Immature natural killer cell (primary cell): ENCODE measurements around the gene TBC1D5. TPM values are rescaled to one million over a fixed set of nuclear protein-coding genes. Genes with fewer than 3 reads are reported as not detected.
A peak's percentile ranks its signal among the peaks of the same experiment; 100 is the strongest.

Experiments
- DNase-seq, 3 donors: peaks; one replicate each; pipeline ENCODE4 v3.0.0; 2022; ENCODE audit warnings: mixed read lengths in 1 of 3
- H3K27ac Mint-ChIP-seq, 6 donors: one replicate each; pipeline ENCODE4 v1.8.0; 2020; ENCODE audit warnings: mixed read lengths in 6 of 6, mild to moderate bottlenecking in 5 of 6, inconsistent platforms in 4 of 6, moderate library complexity in 3 of 6
- H3K27me3 Mint-ChIP-seq, 3 donors: one replicate each; pipeline ENCODE4 v1.8.0; 2020 to 2021; ENCODE audit warnings: low read depth in 3 of 3, mild to moderate bottlenecking in 3 of 3, mixed read lengths in 3 of 3, moderate library complexity in 3 of 3, inconsistent platforms in 1 of 3
- H3K36me3 Mint-ChIP-seq, 3 donors: one replicate each; pipeline ENCODE4 v1.8.0; 2020; ENCODE audit warnings: mixed read lengths in 3 of 3, inconsistent platforms in 2 of 3, mild to moderate bottlenecking in 2 of 3
- H3K4me1 Mint-ChIP-seq, 2 donors: one replicate each; pipeline ENCODE4 v1.8.0; 2020; ENCODE audit warnings: inconsistent platforms in 2 of 2, mild to moderate bottlenecking in 2 of 2, mixed read lengths in 2 of 2, moderate library complexity in 1 of 2
- H3K4me3 Mint-ChIP-seq, 5 donors: one replicate each; pipeline ENCODE4 v1.8.0; 2020; ENCODE audit warnings: mild to moderate bottlenecking in 5 of 5, mixed read lengths in 5 of 5, inconsistent platforms in 3 of 5, moderate library complexity in 3 of 5
- H3K9me3 Mint-ChIP-seq, 6 donors: one replicate each; pipeline ENCODE4 v1.8.0; 2020; ENCODE audit warnings: mild to moderate bottlenecking in 6 of 6, mixed read lengths in 6 of 6, inconsistent platforms in 4 of 6, moderate library complexity in 3 of 6
- polyA plus RNA-seq, 3 donors: library from polyadenylated mRNA; unstranded; fragments of 300-500 nt; fragmentation: Illumina TruSeq; gene quantifications; one replicate each; pipeline ENCODE4 v1.2.3, GENCODE V29; 2021

The TBC1D5 gene
- polyA plus RNA-seq, 3 donors from 2014 or later, result 20.5 to 49.2 (median 25.8) TPM

DNA sequence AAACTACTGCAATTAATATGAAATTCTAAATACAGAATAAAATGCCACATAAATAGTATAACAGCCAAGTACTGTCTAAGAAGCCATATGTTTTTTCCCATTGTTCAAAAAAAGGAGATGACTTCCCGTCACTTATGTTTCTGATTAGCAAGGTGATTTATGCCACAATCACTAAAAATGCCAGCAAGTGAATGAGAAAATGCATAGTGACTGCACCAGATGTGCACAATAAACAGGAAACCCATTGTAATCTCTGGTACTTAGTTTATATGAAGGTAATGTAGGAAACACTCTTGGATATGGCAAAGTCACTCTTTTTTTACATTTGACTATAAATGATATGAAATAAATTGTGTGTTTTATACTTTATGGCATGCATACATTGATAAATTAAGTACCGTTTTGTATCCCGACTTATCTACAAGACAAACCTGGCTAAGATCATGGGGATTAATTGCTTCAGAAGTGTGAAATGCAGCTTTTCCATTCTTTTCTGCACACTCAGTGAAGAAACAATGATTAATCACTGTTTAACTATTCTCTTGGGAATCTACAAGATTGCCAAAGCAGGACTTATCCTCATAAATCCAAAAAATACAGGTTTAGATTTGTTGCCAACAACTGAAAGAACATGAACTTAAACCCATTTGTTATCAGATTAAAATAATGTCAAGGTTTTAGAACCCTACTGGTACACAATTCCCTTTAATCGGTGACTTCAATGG, 164.5 kb downstream of the TBC1D5 start:
- no peak overlapping the region for H3K27ac Mint-ChIP-seq
- H3K4me1 Mint-ChIP-seq, result peaks cover 3 to 5% of the 10 kb centered on the region in 2 donors
- no peak overlapping the region for H3K4me3 Mint-ChIP-seq
- H3K27me3 Mint-ChIP-seq, result no peaks in the 10 kb centered on the region
- no peaks in the 10 kb centered on the region for H3K9me3 Mint-ChIP-seq
- no peak for DNase-seq
- no peaks in the 10 kb centered on the region for H3K36me3 Mint-ChIP-seq

DNA sequence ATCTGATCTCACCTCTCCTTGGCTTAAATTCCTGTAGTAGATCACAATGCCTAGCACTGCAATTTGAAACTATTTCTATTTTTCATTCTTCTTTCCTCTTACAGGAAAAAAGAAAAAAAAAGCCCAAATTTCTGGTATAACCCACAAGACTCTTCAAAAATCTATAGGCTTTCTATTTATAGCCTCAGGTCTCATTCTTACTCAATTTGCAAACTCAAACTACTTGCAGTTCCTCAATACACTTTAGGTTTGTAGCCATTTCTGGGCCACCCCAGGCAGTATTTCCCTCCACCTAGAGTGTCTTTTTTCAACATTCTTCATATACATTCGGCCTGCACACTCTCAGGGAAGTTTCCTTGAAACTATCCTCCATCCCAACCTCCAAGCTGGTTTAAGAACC, 169.0 kb downstream of the TBC1D5 start:
- no peak overlapping the region for H3K27ac Mint-ChIP-seq
- no peak for DNase-seq
- H3K36me3 Mint-ChIP-seq, result no peaks in the 10 kb centered on the region
- no peaks in the 10 kb centered on the region for H3K9me3 Mint-ChIP-seq
- H3K4me1 Mint-ChIP-seq, result peaks cover 3 to 5% of the 10 kb centered on the region in 2 donors
- H3K4me3 Mint-ChIP-seq, result no peak overlapping the region
- no peaks in the 10 kb centered on the region for H3K27me3 Mint-ChIP-seq

DNA sequence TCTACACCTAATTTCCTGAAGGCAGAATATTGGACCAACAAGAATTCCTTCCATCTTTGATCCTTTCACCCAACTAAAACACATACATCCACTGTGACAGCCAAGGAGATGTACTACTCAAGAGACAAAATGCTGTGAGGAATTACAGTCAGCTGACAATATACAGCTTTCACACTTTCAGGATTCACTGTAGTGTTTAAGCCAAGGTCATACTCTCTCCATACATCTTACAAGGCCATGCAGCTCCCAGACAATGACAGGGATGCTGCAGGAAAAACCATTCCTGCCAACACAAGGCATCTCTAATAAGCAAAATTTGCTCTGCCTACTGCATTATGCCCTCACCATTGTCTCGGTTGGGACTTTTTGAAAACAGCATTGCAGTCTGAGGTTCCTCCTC, 170.7 kb downstream of the TBC1D5 start:
- H3K4me1 Mint-ChIP-seq, result peaks cover 1 to 3% of the 10 kb centered on the region in 2 donors

GRCh38 chr3:17562845-17563244, 179.6 kb downstream of the TBC1D5 start:
- no peak overlapping the region for H3K27ac Mint-ChIP-seq

More for the DNA sequence above, 170.7 kb downstream of the TBC1D5 start:
- Mint-ChIP-seq H3K4me3 (no peak overlapping the region), H3K27me3 (no peaks in the 10 kb centered on the region), H3K36me3 (no peaks in the 10 kb centered on the region), H3K9me3 (no peaks in the 10 kb centered on the region), H3K27ac (no peak overlapping the region)
- DNase-seq, result no peak

GRCh38 chr3:17558565-17558964, 183.9 kb downstream of the TBC1D5 start:
- Mint-ChIP-seq H3K4me3 (no peak overlapping the region), H3K27ac (no peak overlapping the region), H3K27me3 (peaks cover 0 to 4% (median 2%) of the 10 kb centered on the region in 3 donors), H3K4me1 (no peaks in the 10 kb centered on the region), H3K36me3 (peaks cover 4 to 13% (median 4%) of the 10 kb centered on the region in 3 donors), H3K9me3 (no peaks in the 10 kb centered on the region)
- no peak for DNase-seq

More at GRCh38 chr3:17562845-17563244, 179.6 kb downstream of the TBC1D5 start:
- peaks cover 2 to 11% of the 10 kb centered on the region in 2 donors for H3K4me1 Mint-ChIP-seq
- no peak for DNase-seq
- no peak overlapping the region for H3K4me3 Mint-ChIP-seq
- peaks cover 4 to 10% (median 4%) of the 10 kb centered on the region in 3 donors for H3K36me3 Mint-ChIP-seq
- H3K27me3 Mint-ChIP-seq, result peaks cover 0 to 2% (median 2%) of the 10 kb centered on the region in 3 donors
- H3K9me3 Mint-ChIP-seq, result no peaks in the 10 kb centered on the region

GRCh38 chr3:17557749-17558463, 184.5 kb downstream of the TBC1D5 start:
- Mint-ChIP-seq H3K4me1 (no peaks in the 10 kb centered on the region), H3K27me3 (peaks cover 0 to 4% (median 2%) of the 10 kb centered on the region in 3 donors), H3K9me3 (no peaks in the 10 kb centered on the region), H3K36me3 (peaks cover 4 to 9% (median 4%) of the 10 kb centered on the region in 3 donors), H3K4me3 (no peak overlapping the region), H3K27ac (no peak overlapping the region)
- DNase-seq, result no peak

DNA sequence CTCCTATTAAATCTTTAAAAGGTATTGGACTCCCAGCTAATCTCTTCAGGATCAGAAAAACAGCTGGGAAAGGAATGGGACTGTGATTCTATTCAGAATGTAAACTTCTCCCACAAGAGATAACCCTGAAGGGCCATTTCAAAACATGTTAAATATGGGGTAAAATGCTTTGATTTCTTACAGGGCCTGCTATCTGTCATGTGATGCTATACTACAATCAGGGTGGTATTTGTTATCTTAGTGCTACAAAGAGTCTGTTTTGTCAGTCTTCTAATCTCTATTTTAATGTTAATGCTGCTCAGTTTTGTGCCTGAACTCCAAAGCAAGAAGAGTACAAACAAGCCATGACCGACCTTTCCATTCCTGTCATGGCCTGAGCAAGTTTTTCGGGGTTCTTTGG, 186.9 kb downstream of the TBC1D5 start:
- Mint-ChIP-seq H3K9me3 (no peaks in the 10 kb centered on the region), H3K27ac (no peak overlapping the region), H3K4me1 (no peaks in the 10 kb centered on the region), H3K36me3 (peaks cover 0 to 4% (median 3%) of the 10 kb centered on the region in 3 donors), H3K27me3 (peaks cover 0 to 4% (median 2%) of the 10 kb centered on the region in 3 donors), H3K4me3 (no peak overlapping the region)
- DNase-seq, result no peak

GRCh38 chr3:17554078-17554477, 188.4 kb downstream of the TBC1D5 start:
- H3K9me3 Mint-ChIP-seq, result no peaks in the 10 kb centered on the region
- no peak overlapping the region for H3K27ac Mint-ChIP-seq
- no peaks in the 10 kb centered on the region for H3K4me1 Mint-ChIP-seq
- peaks cover 0 to 2% (median 0%) of the 10 kb centered on the region in 3 donors for H3K27me3 Mint-ChIP-seq
- peaks cover 0 to 3% (median 0%) of the 10 kb centered on the region in 3 donors for H3K36me3 Mint-ChIP-seq
- no peak for DNase-seq
- no peak overlapping the region for H3K4me3 Mint-ChIP-seq

DNA sequence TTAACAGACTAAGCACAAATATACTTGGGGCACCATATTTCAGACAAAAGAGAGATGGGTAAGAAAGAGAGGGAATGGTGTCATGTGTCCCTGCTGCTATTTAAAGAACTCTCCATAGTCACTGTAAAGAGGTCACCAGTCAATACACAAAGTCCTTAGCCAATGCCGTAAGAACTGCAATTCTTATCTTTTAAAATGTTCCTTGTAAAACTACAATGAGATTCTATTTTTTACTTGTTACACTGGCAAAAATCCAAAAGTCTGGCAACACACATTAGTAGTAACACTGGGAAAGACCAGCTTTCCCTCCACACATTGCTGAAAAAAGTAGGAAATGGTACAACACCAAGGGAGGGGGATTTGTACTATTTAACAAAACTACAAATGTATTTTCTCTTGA, 189.4 kb downstream of the TBC1D5 start:
- Mint-ChIP-seq H3K27ac (no peak overlapping the region), H3K9me3 (no peaks in the 10 kb centered on the region), H3K36me3 (peaks cover 0 to 3% (median 0%) of the 10 kb centered on the region in 3 donors), H3K4me1 (no peaks in the 10 kb centered on the region), H3K4me3 (no peak overlapping the region), H3K27me3 (peaks cover 0 to 1% (median 0%) of the 10 kb centered on the region in 3 donors)
- DNase-seq, result no peak

DNA sequence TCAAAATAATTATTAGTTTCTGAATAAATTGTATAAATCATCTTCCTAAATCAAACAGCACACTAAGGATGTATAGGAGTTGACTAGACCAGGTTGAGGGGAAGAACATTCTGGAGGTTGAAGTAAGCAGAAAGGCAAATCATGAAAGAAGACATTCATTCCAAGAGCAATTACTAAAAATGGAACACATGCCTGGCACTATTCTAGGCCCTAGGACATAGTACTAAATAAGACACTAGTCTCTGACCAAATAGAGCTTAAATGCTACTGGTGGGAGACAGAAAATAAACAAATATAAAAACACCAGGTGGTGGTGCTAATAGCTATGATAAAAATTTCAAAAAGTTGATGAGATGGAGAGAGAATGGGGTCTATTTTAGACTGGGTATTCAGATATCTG, 190.1 kb downstream of the TBC1D5 start:
- peaks cover 0 to 3% (median 0%) of the 10 kb centered on the region in 3 donors for H3K36me3 Mint-ChIP-seq
- no peaks in the 10 kb centered on the region for H3K9me3 Mint-ChIP-seq
- no peak overlapping the region for H3K4me3 Mint-ChIP-seq
- DNase-seq, result no peak
- H3K27ac Mint-ChIP-seq, result no peak overlapping the region
- H3K27me3 Mint-ChIP-seq, result peaks cover 0 to 1% (median 0%) of the 10 kb centered on the region in 3 donors
- no peaks in the 10 kb centered on the region for H3K4me1 Mint-ChIP-seq

- H3K27ac Mint-ChIP-seq, result peak overlapping the region in 2 of 6 donors; percentile 18 to 36
- H3K36me3 Mint-ChIP-seq, result peaks cover 0 to 3% (median 0%) of the 10 kb centered on the region in 3 donors
- H3K4me3 Mint-ChIP-seq, result no peak overlapping the region
Observed at GRCh38 chr3:17551895-17552294, 190.5 kb downstream of the TBC1D5 start.

GRCh38 chr3:17551333-17551732, 191.1 kb downstream of the TBC1D5 start:
- H3K36me3 Mint-ChIP-seq, result peaks cover 0 to 6% (median 0%) of the 10 kb centered on the region in 3 donors
- H3K27ac Mint-ChIP-seq, result no peak overlapping the region
- no peak for DNase-seq
- no peaks in the 10 kb centered on the region for H3K4me1 Mint-ChIP-seq
- H3K9me3 Mint-ChIP-seq, result no peaks in the 10 kb centered on the region
- H3K4me3 Mint-ChIP-seq, result no peak overlapping the region
- H3K27me3 Mint-ChIP-seq, result peaks cover 0 to 4% (median 0%) of the 10 kb centered on the region in 3 donors

More at GRCh38 chr3:17551895-17552294, 190.5 kb downstream of the TBC1D5 start:
- Mint-ChIP-seq H3K4me1 (no peaks in the 10 kb centered on the region), H3K9me3 (no peaks in the 10 kb centered on the region), H3K27me3 (peaks cover 0 to 2% (median 0%) of the 10 kb centered on the region in 3 donors)
- no peak for DNase-seq

GRCh38 chr3:17550624-17551023, 191.8 kb downstream of the TBC1D5 start:
- Mint-ChIP-seq H3K27me3 (peaks cover 0 to 4% (median 0%) of the 10 kb centered on the region in 3 donors), H3K9me3 (no peaks in the 10 kb centered on the region), H3K4me1 (no peaks in the 10 kb centered on the region), H3K36me3 (peaks cover 0 to 5% (median 0%) of the 10 kb centered on the region in 3 donors), H3K4me3 (no peak overlapping the region), H3K27ac (no peak overlapping the region)
- DNase-seq, result no peak
